Upper lobe of left lung (tissue), 4 donors: Measurements from ENCODE around the gene RNF4.

Experiments
- EP300 ChIP-seq, 4 donors: sonication (generic); formaldehyde crosslinking; IDR thresholded peaks; one replicate each; pipeline ENCODE4 v1.5.1; 2017; ENCODE audit warnings: antibody characterized with exemption in 4 of 4, control low read depth in 2 of 4
- POLR2A ChIP-seq, 4 donors: fragments of 450-650 bp; IDR thresholded peaks; one replicate each; pipeline ENCODE4 v1.5.1; 2016 to 2017; ENCODE audit warnings: antibody characterized with exemption in 4 of 4, mild to moderate bottlenecking in 2 of 4
- TF ChIP-seq, protein P1 (sequence below), 6 experiments: fragments of 450-650 bp in 4 of 6; fragments of 200-600 bp in 2 of 6; sonication (generic) in 2 of 6; IDR thresholded peaks; one replicate each; pipeline ENCODE4 v1.5.1; 2016 to 2019; ENCODE audit warnings: antibody characterized with exemption in 6 of 6

GRCh38 chr4:2560167-2560566 lies 91.3 kb downstream of the RNF4 start:
- TF ChIP-seq, protein P1, sequence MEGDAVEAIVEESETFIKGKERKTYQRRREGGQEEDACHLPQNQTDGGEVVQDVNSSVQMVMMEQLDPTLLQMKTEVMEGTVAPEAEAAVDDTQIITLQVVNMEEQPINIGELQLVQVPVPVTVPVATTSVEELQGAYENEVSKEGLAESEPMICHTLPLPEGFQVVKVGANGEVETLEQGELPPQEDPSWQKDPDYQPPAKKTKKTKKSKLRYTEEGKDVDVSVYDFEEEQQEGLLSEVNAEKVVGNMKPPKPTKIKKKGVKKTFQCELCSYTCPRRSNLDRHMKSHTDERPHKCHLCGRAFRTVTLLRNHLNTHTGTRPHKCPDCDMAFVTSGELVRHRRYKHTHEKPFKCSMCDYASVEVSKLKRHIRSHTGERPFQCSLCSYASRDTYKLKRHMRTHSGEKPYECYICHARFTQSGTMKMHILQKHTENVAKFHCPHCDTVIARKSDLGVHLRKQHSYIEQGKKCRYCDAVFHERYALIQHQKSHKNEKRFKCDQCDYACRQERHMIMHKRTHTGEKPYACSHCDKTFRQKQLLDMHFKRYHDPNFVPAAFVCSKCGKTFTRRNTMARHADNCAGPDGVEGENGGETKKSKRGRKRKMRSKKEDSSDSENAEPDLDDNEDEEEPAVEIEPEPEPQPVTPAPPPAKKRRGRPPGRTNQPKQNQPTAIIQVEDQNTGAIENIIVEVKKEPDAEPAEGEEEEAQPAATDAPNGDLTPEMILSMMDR (IDR thresholded peaks at IDR 0.05) = no peak
- TF ChIP-seq EP300 (IDR thresholded peaks at IDR 0.05) (no peak), POLR2A (IDR thresholded peaks at IDR 0.05) (no peak)
